Bronchial epithelial cell (primary cell): ENCODE measurements around the gene FETUB. TPM values are rescaled to one million over a fixed set of nuclear protein-coding genes. Genes with fewer than 3 reads are reported as not detected.
A peak's percentile ranks its signal among the peaks of the same experiment; 100 is the strongest.

Experiments used
- DNase-seq: peaks from one replicate; pipeline ENCODE4 v3.0.0-alpha.2; 2010; ENCODE audit warnings: low read depth
- FAIRE-seq: peaks from 2 replicates; lab custom pipeline; 2011; peaks lifted over from hg19 to GRCh38; lab: Jason Lieb, UNC
- H3K27me3 ChIP-seq: 2 replicates; pipeline ENCODE4 v1.5.1; 2011; ENCODE audit warnings: low read length; ENCODE audit not compliant: control insufficient read depth, insufficient read depth
- H3K36me3 ChIP-seq: 2 replicates; pipeline ENCODE4 v1.5.1; 2011; ENCODE audit warnings: low read length; ENCODE audit not compliant: control insufficient read depth, insufficient read depth
- H3K4me3 ChIP-seq: 2 replicates; pipeline ENCODE4 v1.5.1; 2011; ENCODE audit warnings: mild to moderate bottlenecking, low read depth, low read length, control low read depth
- total RNA-seq: library from RNA; depleted of rRNA; stranded (reverse); fragments of >200 nt; gene quantifications from 2 replicates; pipeline ENCODE4 v1.2.1, GENCODE V29; 2014
- TF ChIP-seq, protein P1 (sequence below): IDR thresholded peaks from 2 replicates; pipeline ENCODE4 v1.5.1; 2011; ENCODE audit warnings: mild to moderate bottlenecking, moderate library complexity, low read length, control low read depth, inconsistent platforms; ENCODE audit not compliant: insufficient read depth, severe bottlenecking

The FETUB gene, protein sequence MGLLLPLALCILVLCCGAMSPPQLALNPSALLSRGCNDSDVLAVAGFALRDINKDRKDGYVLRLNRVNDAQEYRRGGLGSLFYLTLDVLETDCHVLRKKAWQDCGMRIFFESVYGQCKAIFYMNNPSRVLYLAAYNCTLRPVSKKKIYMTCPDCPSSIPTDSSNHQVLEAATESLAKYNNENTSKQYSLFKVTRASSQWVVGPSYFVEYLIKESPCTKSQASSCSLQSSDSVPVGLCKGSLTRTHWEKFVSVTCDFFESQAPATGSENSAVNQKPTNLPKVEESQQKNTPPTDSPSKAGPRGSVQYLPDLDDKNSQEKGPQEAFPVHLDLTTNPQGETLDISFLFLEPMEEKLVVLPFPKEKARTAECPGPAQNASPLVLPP
- 0.38 TPM in 1 of 2 replicates, not detected in the other for total RNA-seq

DNA sequence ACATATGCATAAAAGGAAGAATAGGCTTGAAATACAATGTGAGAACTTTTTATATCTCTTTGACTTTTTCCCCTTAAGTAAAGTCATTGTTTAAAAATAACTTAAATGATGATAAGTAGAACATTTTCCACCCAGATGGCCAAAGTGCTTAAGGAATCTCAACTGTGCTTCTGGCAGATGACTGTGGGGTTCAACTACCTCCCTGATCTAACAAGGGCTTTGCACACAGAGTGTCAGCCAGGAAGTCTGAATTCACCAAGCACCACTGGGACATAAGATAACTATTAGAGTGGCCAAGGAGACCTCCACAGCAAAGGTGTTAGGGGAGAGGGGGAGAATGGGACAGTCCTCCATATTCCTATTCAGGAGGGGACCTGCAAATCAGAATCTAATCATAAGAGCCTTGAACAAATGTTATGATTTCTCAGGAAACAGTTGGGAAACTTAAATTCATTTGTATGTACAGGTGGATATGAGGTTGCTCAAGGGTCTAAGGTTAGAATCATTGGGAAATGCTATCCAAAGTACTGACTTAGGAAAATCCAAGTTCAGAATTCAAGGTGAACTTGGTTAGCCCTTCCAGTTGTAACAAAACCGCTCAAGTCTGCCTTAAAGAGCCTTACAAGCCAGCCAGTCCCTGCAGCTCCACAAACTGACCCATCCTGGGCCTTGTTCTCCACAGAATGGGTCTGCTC is at the start of gene FETUB:
TSS of gene FETUB (plus strand) at position 622 of the 695 bp plus-strand sequence. CDS start at position 684, 62 bp downstream.
- TF ChIP-seq, protein P1, sequence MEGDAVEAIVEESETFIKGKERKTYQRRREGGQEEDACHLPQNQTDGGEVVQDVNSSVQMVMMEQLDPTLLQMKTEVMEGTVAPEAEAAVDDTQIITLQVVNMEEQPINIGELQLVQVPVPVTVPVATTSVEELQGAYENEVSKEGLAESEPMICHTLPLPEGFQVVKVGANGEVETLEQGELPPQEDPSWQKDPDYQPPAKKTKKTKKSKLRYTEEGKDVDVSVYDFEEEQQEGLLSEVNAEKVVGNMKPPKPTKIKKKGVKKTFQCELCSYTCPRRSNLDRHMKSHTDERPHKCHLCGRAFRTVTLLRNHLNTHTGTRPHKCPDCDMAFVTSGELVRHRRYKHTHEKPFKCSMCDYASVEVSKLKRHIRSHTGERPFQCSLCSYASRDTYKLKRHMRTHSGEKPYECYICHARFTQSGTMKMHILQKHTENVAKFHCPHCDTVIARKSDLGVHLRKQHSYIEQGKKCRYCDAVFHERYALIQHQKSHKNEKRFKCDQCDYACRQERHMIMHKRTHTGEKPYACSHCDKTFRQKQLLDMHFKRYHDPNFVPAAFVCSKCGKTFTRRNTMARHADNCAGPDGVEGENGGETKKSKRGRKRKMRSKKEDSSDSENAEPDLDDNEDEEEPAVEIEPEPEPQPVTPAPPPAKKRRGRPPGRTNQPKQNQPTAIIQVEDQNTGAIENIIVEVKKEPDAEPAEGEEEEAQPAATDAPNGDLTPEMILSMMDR, result no peak
- Histone ChIP-seq H3K36me3 (no peaks in the 10 kb centered on the region), H3K4me3 (no peak within 1 kb of the TSS), H3K27me3 (no peaks in the 10 kb centered on the region)
- DNase-seq, result no peak
- no peak for FAIRE-seq

DNA sequence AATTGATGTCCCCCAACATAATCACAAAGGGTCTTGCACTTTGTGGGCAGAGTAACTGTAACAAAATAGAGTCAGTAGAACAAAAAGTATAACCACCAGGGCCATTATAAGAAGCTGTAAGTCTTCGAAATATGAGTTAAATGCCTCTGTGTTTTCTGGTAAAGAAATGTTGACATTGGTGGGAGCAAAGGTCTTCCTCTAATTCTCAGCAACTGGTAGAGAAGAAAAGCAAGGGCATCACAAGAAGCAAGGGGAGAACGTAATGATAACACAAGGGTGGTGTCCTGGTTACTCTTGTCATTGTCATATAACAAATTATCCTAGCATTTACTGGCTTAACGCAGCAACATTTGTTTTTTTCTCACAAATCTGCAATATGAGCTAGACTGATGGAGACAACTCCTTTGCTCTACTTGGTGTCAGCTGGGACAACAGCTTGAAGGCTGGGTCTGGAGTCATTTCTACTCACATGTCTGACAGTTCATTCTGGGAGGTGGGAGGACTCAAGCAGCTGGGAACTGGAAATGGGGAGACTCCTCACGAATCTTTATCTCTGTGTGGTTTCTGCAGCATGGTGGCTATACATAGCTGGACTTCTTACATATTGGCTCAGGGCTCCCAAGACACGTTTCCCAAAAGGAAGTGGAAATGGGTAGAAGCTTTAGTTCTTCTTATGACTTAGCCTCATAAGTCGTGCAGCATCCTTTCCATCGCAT is 49.5 kb upstream of the FETUB start:
- TF ChIP-seq, protein P1, result no peak
- H3K4me3 ChIP-seq, result no peak overlapping the region
- FAIRE-seq (peak; percentile 40), DNase-seq (no peak)
- H3K36me3 ChIP-seq, result peaks cover under 1% of the 10 kb centered on the region
- no peaks in the 10 kb centered on the region for H3K27me3 ChIP-seq

DNA sequence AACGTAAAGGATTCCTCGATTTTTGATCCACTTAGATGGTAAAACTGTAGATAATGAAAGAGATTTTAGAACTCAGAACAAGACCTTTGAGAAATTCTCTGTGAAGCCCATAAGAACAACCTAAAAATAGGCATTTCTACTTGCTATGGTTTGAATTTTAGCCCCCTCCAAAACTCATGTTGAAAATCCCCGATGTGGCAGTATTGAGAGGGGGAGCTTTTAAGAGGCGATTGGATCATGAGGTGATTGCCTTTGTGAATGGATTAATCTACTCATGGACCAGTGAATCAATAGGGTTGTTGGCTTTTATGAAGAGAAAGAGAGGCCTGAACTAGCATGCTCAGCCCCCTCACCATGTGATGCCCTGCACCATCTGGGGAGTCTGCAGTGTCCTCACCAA is 47.5 kb upstream of the FETUB start:
- TF ChIP-seq, protein P1, result no peak
- Histone ChIP-seq H3K36me3 (no peaks in the 10 kb centered on the region), H3K27me3 (no peaks in the 10 kb centered on the region), H3K4me3 (no peak overlapping the region)
- FAIRE-seq (no peak), DNase-seq (no peak)

DNA sequence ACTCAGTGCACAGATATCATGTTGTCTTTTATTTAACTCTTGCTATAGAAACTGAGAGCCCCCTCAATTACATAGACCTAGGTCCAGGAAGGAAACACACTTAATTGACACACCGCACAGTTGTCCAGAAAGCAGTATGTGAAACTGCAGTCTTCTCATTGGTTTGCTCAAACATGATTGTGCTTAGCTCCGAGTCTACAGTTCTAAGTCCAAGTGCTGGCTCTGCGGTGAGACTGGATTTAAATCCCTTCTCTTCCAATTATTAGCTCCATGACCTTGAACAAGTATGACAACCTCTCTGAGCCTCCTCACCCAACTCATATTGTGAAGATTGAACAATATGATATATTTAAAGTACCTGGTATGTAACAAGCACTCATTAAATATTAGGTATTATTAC is 46.3 kb upstream of the FETUB start:
- H3K4me3 ChIP-seq, result no peak overlapping the region
- TF ChIP-seq, protein P1, result no peak
- no peaks in the 10 kb centered on the region for H3K27me3 ChIP-seq
- FAIRE-seq, result no peak
- DNase-seq, result no peak
- H3K36me3 ChIP-seq, result no peaks in the 10 kb centered on the region

DNA sequence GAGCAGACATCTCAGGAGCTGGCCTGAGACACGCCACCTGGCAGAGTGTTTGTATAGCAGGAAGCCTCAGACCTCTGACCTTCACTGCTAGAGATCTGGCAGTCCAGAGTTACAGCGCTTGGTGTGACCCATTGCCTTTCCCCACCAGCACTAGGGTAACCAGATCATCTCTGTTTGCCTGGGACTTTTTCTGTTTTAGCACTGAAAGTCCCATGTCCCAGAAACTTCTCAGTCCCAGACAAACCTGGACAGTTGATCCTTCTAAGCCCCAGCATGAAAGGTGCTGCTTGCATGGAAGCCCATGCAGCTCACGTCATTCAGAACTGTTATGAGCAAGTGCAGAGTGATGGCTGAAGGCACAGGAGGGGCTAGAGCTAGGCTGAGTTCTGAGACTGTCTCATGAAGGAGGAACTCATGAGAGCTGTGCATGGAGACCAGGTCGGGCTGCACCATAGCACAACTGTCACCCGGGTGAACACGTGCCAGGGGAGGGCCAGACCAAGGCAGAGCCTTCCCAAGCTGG is 45.5 kb upstream of the FETUB start:
- FAIRE-seq, result no peak

More for the DNA sequence above, 45.5 kb upstream of the FETUB start:
- TF ChIP-seq, protein P1, result no peak
- H3K36me3 ChIP-seq, result no peaks in the 10 kb centered on the region
- DNase-seq, result no peak
- no peaks in the 10 kb centered on the region for H3K27me3 ChIP-seq
- no peak overlapping the region for H3K4me3 ChIP-seq
